ENCODE results near the gene VAMP5. TPM values are rescaled to one million over a fixed set of nuclear protein-coding genes. Genes with fewer than 3 reads are reported as not detected.

Gene VAMP5
- total RNA-seq, 4 donors from 2014 or later: 51.4 to 116 (median 85.0) TPM

GRCh38 chr2:85604568-85605339 lies 20.5 kb downstream of the VAMP5 start:
- DNase-seq (ENCODE audit: low spot score) (no peak), ATAC-seq (ENCODE audit: low FRiP score) (no peak)
- TF ChIP-seq, protein P1, sequence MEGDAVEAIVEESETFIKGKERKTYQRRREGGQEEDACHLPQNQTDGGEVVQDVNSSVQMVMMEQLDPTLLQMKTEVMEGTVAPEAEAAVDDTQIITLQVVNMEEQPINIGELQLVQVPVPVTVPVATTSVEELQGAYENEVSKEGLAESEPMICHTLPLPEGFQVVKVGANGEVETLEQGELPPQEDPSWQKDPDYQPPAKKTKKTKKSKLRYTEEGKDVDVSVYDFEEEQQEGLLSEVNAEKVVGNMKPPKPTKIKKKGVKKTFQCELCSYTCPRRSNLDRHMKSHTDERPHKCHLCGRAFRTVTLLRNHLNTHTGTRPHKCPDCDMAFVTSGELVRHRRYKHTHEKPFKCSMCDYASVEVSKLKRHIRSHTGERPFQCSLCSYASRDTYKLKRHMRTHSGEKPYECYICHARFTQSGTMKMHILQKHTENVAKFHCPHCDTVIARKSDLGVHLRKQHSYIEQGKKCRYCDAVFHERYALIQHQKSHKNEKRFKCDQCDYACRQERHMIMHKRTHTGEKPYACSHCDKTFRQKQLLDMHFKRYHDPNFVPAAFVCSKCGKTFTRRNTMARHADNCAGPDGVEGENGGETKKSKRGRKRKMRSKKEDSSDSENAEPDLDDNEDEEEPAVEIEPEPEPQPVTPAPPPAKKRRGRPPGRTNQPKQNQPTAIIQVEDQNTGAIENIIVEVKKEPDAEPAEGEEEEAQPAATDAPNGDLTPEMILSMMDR (IDR thresholded peaks at IDR 0.05): no peak

DNA sequence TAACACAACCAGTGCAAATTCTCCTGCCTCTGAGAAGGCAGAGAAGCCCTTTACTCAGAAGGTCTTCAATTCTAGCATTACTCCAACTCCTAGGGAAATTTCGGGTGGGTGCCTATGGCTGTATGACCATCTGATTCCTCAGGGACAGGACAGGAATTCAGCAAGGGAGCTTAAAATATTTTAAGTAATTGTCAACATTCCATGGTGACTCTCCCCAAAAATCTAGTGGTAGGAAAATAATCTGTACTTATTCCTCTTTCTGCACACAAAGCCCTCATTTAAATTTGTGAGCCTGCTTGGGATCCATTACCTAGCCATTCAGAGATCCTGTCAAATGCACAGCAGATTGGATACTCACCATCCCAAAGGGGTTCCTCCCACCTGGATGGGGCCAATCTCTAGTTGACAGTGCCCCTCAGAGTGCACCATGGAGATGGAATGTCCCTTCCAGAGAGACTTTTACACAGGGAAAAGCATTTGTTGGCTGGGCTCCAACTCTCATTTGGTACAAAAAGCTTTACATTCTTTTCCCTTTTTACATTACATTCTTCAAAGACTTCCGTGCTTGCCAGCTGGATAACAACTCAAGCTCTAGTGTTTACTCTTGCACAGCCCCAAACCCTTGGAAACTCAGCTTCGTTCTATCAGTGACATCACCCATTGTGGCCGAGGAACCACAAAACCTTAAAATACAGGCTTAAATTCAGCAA lies 21.3 kb downstream of the VAMP5 start:
- ATAC-seq (ENCODE audit: low FRiP score) (no peak), DNase-seq (ENCODE audit: low spot score) (no peak)
- TF ChIP-seq, protein P1 (IDR thresholded peaks at IDR 0.05): no peak

DNA sequence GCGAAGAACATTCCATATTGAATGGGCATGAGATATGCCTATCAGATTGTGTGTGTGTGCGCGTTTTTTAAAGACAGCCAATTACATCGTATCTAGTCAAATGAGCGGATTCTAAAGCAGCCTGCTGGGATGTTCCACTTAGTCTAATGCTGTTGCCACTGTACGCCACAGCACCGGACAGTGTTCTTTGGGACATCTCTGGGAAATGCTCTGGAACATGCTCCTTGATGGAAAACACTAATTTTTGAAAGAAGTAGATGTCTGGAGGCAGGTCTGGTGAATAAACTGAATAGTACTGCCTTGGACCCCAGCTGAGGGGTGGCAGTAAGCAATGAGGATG lies 21.9 kb downstream of the VAMP5 start:
- DNase-seq (ENCODE audit: low spot score) (no peak), ATAC-seq (ENCODE audit: low FRiP score) (no peak)
- TF ChIP-seq, protein P1 (IDR thresholded peaks at IDR 0.05): no peak

- TF ChIP-seq, protein P1 (IDR thresholded peaks at IDR 0.05): no peak
- DNase-seq (ENCODE audit: low spot score) (no peak), ATAC-seq (ENCODE audit: low FRiP score) (no peak)
Measured at GRCh38 chr2:85607268-85608215, 23.3 kb downstream of the VAMP5 start.

GRCh38 chr2:85611217-85611704 lies 27.0 kb downstream of the VAMP5 start:
- TF ChIP-seq, protein P1 (IDR thresholded peaks at IDR 0.05): no peak
- DNase-seq (ENCODE audit: low spot score) (no peak), ATAC-seq (ENCODE audit: low FRiP score) (peak; percentile 5)

DNA sequence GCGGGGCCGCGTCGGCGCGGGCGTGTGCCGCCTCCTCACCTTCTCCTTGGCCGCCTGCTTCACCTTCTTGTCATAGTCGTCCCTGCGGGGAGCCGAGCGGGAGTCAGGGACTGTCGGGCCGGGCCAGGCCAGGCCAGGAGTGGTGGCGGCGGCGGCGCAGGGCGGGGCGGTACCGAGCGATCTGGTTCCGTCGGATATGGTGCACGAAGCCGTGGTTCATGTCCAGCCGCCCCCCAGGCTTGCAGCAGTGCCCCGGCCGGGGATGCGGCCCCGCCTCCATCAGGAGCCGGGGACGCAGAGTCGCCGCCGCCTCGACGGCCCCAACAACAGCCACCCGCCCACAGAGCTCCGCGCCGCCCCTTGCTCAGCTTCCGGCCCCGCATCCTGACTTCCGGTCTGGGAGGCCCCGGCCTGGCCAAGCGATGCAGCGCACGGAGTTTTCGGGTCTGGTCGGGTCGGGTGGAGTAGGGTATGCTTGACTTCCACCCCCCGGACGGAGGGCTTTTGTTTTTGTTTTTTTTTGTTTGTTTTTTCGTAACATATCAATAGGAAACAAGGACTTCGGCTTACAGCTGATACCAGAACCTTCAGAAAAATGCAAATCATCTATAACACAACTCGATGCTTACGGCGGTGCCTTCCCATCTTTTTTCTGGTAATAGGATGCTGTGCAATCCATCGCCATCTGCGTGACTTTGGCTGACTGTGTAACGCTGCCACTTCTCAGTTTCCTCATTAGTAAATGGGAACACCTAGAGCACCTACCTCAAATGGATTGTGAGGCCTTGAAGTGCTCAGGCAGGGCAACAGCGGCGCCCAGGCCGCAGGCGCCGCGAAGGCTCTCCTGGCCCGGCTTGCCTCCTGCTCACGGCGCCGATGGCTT lies 27.7 kb downstream of the VAMP5 start, which contains the start of gene C2orf68:
TSS of gene C2orf68 (minus strand) at position 362 of the 883 bp plus-strand sequence. CDS start at position 280, 82 bp downstream.
- DNase-seq (ENCODE audit: low spot score): peak; percentile 82
- TF ChIP-seq, protein P1 (IDR thresholded peaks at IDR 0.05): no peak
- ATAC-seq (ENCODE audit: low FRiP score): peak; percentile 78
